NT2/D1 (cell line): Measurements from ENCODE around the gene IRAK1BP1.

Experiments used
- SUZ12 ChIP-seq: IDR thresholded peaks from 2 replicates; pipeline ENCODE4 v1.6.1; 2011; ENCODE audit not compliant: insufficient read length, insufficient read depth; ENCODE audit errors: extremely low read depth
- YY1 ChIP-seq: IDR thresholded peaks from 2 replicates; pipeline ENCODE4 v1.6.1; 2011; ENCODE audit not compliant: insufficient read length, insufficient read depth
- ZNF274 ChIP-seq: IDR thresholded peaks from 2 replicates; pipeline ENCODE4 v1.6.1; 2011; ENCODE audit warnings: mild to moderate bottlenecking, low read depth, low read length

GRCh38 chr6:78916411-78916810, 49.1 kb downstream of the IRAK1BP1 start:
- TF ChIP-seq ZNF274 (no peak), YY1 (no peak), SUZ12 (no peak)
